GM12872 (cell line): ENCODE measurements around the gene GSN.

Source experiments
- CTCF ChIP-seq: IDR thresholded peaks from 3 replicates; pipeline ENCODE4 v1.5.1; 2011; ENCODE audit warnings: low read depth, mild to moderate bottlenecking, low read length, moderate library complexity; ENCODE audit not compliant: insufficient read depth

Gene GSN

GRCh38 chr9:121237916-121238315, 30.0 kb upstream of the GSN start:
- no peak for TF ChIP-seq CTCF

- TF ChIP-seq CTCF: no peak
Observed at GRCh38 chr9:121239071-121239470, 28.9 kb upstream of the GSN start.

- TF ChIP-seq CTCF: no peak
Observed at GRCh38 chr9:121239851-121240250, 28.1 kb upstream of the GSN start.

- no peak for TF ChIP-seq CTCF
Observed at GRCh38 chr9:121240472-121241135, 27.4 kb upstream of the GSN start.

GRCh38 chr9:121242219-121242958, 25.6 kb upstream of the GSN start:
- TF ChIP-seq CTCF: no peak

- TF ChIP-seq CTCF: no peak
Observed at GRCh38 chr9:121242959-121243346, 25.0 kb upstream of the GSN start.

GRCh38 chr9:121246821-121247561, 21.0 kb upstream of the GSN start:
- TF ChIP-seq CTCF: no peak
